OCI-LY7 (cell line): ENCODE data around the gene CSTPP1. TPM values are rescaled to one million over a fixed set of nuclear protein-coding genes. Genes with fewer than 3 reads are reported as not detected.

Experiments
- BruUV-seq: library from RNA; stranded (reverse); fragments of 400-500 nt; replicated peaks from 2 replicates; lab custom pipeline; 2021; lab: Mats Ljungman, UMichigan
- CTCF ChIA-PET: fragments of 300-600 bp; sonication (Branson Sonifier 250); formaldehyde crosslinking; loops from one replicate; lab custom pipeline; 2022; ENCODE audit warnings: antibody characterized with exemption; ENCODE audit not compliant: unreplicated experiment; lab: Charles Lee
- POLR2A ChIA-PET: fragments of 300-600 bp; sonication (Branson Sonifier 250); formaldehyde crosslinking; loops from one replicate; lab custom pipeline; 2022; ENCODE audit warnings: antibody characterized with exemption; lab: Charles Lee
- DNase-seq: peaks from one replicate; pipeline ENCODE4 v3.0.0-alpha.2; 2015; ENCODE audit warnings: low spot score
- H2AFZ ChIP-seq: fragments of 200-600 bp; sonication (generic), shearing (Covaris generic); 2 replicates; pipeline ENCODE4 v1.6.1; 2014; ENCODE audit warnings: mild to moderate bottlenecking, antibody characterized with exemption, low read length, moderate library complexity
- H3K27ac ChIP-seq: fragments of 200-600 bp; sonication (generic); 2 replicates; pipeline ENCODE4 v1.5.1; 2014; ENCODE audit warnings: mixed run types, low read depth, mild to moderate bottlenecking, moderate library complexity, low read length, inconsistent platforms; ENCODE audit not compliant: poor library complexity, severe bottlenecking
- H3K36me3 ChIP-seq: fragments of 200-600 bp; sonication (generic); 2 replicates; pipeline ENCODE4 v1.6.1; 2014; ENCODE audit warnings: mild to moderate bottlenecking, antibody characterized with exemption, low read length, moderate library complexity, mixed read lengths; ENCODE audit not compliant: insufficient read depth
- H3K4me1 ChIP-seq: fragments of 200-600 bp; sonication (generic); 2 replicates; pipeline ENCODE4 v1.5.1; 2014; ENCODE audit warnings: mild to moderate bottlenecking, low read length; ENCODE audit not compliant: insufficient read depth, poor library complexity, severe bottlenecking
- H3K4me2 ChIP-seq: fragments of 200-600 bp; sonication (generic); 2 replicates; pipeline ENCODE4 v1.6.1; 2014; ENCODE audit warnings: mild to moderate bottlenecking, low read length
- H3K4me3 ChIP-seq: fragments of 200-600 bp; sonication (generic); 2 replicates; pipeline ENCODE4 v1.5.1; 2014; ENCODE audit warnings: mild to moderate bottlenecking, low read depth, low read length; ENCODE audit not compliant: poor library complexity, severe bottlenecking
- H3K79me2 ChIP-seq: fragments of 200-600 bp; sonication (generic); 2 replicates; pipeline ENCODE4 v1.6.1; 2016; ENCODE audit warnings: low read depth, mild to moderate bottlenecking, low read length, moderate library complexity, mixed read lengths; ENCODE audit not compliant: insufficient read depth
- H3K9me2 ChIP-seq: fragments of 200-600 bp; sonication (generic); 2 replicates; pipeline ENCODE4 v1.6.1; 2016; ENCODE audit warnings: mild to moderate bottlenecking, low read length, mixed read lengths; ENCODE audit not compliant: insufficient read depth
- H3K9me3 ChIP-seq: fragments of 200-600 bp; sonication (generic); 2 replicates; pipeline ENCODE4 v1.6.1; 2014; ENCODE audit warnings: mild to moderate bottlenecking, mixed run types, low read length, mixed read lengths
- H4K20me1 ChIP-seq: fragments of 200-600 bp; sonication (generic); 2 replicates; pipeline ENCODE4 v1.6.1; 2014; ENCODE audit warnings: mild to moderate bottlenecking, antibody characterized with exemption, low read length, moderate library complexity, mixed read lengths; ENCODE audit not compliant: insufficient read depth
- EZH2phosphoT487 ChIP-seq: fragments of 200-600 bp; sonication (generic); IDR thresholded peaks from 2 replicates; pipeline ENCODE4 v1.6.1; 2018; ENCODE audit warnings: low read depth, borderline replicate concordance, mild to moderate bottlenecking, mixed run types, antibody characterized with exemption, low read length, moderate library complexity, mixed read lengths
- intact Hi-C: fragments of 100-400 bp; cut with micrococcal nuclease; formaldehyde crosslinking; loops from one replicate; pipeline ENCODE4 v1.10.0; 2022; ENCODE audit not compliant: unreplicated experiment
- total RNA-seq, 2 experiments: library from RNA; depleted of rRNA in 1 of 2; stranded (reverse); fragments of >200 nt in 1 of 2; shearing (Covaris generic) in 1 of 2; gene quantifications; 2 replicates each; pipeline ENCODE4 v1.2.3, GENCODE V29; 2014 to 2022
- TF ChIP-seq, protein P1 (sequence below): fragments of 200-600 bp; sonication (generic); conservative IDR thresholded peaks from 2 replicates; pipeline ENCODE4 v1.5.1; 2014; ENCODE audit warnings: mild to moderate bottlenecking, antibody characterized with exemption, low read length, moderate library complexity, mixed read lengths

The CSTPP1 gene
- total RNA-seq, 2 experiments from 2014 or later = 39.6 to 43.1 TPM

DNA sequence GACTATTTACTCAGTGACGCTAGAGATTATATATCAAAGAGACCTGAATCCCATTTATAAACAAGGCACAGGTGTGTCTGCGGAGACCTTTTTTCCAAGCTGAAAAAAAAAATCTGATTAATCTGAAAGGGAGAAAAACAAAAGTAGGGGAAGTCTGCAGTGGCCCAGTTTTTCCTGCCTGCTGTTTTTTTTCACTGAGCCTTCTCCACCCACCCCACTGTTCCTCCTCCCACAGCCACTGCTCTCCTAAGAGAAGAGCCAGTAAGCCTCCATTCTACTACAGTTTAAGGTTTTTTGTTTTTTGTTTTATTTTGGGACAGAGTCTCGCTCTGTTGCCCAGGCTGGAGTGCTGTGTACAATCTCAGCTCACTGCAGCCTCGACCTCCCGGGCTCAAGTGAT, 221.7 kb downstream of the CSTPP1 start:
- CTCF ChIA-PET = no interaction called here
- POLR2A ChIA-PET = interaction anchor here (0.7 kb wide), 1 partner anchor 36 kb away, joined by 3 read pairs; no protein-coding TSS in a partner anchor
- peak overlapping the region; percentile 28 for H3K27ac ChIP-seq

DNA sequence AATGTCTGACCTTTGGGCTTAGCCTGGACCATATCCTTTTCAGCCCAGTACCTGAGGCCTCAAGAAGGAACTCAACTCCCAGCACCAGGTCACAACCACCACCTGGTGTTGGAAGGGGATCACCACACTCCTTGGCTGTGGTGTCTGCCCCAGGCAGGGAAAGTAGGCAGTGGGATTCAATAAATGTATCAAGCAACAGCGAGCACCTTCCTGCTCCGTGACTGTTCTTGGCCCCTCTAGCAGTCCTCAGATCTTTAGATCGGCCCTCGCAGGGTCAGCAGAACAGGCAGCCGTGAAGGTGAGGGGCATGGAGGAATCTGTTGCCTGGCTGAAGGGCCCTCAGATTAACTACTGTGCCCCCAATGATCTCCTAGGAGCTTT, 224.2 kb downstream of the CSTPP1 start:
- ChIA-PET POLR2A (no interaction called here), CTCF (no interaction called here)
- no peak overlapping the region for H2AFZ ChIP-seq
- intact Hi-C loops = loop anchor here (1.0 kb wide), 1 partner anchor 271 kb away; no protein-coding TSS in a partner anchor
- peaks cover 72% of the 10 kb centered on the region for H3K36me3 ChIP-seq
- H3K4me1 ChIP-seq = peaks cover 36% of the 10 kb centered on the region
- no peak overlapping the region for H3K4me3 ChIP-seq
- no peaks in the 10 kb centered on the region for H3K9me3 ChIP-seq
- H3K27ac ChIP-seq = peak overlapping the region; percentile 44
- H3K9me2 ChIP-seq = no peaks in the 10 kb centered on the region
- BruUV-seq = no TSS peak
- no peak overlapping the region for H3K4me2 ChIP-seq
- H4K20me1 ChIP-seq = no peaks in the 10 kb centered on the region
- TF ChIP-seq, protein P1, sequence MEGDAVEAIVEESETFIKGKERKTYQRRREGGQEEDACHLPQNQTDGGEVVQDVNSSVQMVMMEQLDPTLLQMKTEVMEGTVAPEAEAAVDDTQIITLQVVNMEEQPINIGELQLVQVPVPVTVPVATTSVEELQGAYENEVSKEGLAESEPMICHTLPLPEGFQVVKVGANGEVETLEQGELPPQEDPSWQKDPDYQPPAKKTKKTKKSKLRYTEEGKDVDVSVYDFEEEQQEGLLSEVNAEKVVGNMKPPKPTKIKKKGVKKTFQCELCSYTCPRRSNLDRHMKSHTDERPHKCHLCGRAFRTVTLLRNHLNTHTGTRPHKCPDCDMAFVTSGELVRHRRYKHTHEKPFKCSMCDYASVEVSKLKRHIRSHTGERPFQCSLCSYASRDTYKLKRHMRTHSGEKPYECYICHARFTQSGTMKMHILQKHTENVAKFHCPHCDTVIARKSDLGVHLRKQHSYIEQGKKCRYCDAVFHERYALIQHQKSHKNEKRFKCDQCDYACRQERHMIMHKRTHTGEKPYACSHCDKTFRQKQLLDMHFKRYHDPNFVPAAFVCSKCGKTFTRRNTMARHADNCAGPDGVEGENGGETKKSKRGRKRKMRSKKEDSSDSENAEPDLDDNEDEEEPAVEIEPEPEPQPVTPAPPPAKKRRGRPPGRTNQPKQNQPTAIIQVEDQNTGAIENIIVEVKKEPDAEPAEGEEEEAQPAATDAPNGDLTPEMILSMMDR = no peak
- no peak for TF ChIP-seq EZH2phosphoT487
- DNase-seq = no peak
- H3K79me2 ChIP-seq = no peaks in the 10 kb centered on the region

More for the DNA sequence above, 221.7 kb downstream of the CSTPP1 start:
- Histone ChIP-seq H4K20me1 (no peaks in the 10 kb centered on the region), H3K36me3 (peaks cover 47% of the 10 kb centered on the region), H3K9me2 (no peaks in the 10 kb centered on the region), H3K4me3 (no peak overlapping the region), H2AFZ (no peak overlapping the region), H3K79me2 (no peaks in the 10 kb centered on the region), H3K4me1 (peaks cover 61% of the 10 kb centered on the region), H3K4me2 (no peak overlapping the region), H3K9me3 (no peaks in the 10 kb centered on the region)
- no TSS peak for BruUV-seq
- TF ChIP-seq, protein P1 = no peak
- no peak for TF ChIP-seq EZH2phosphoT487
- DNase-seq = no peak
- intact Hi-C loops = no loop called here

DNA sequence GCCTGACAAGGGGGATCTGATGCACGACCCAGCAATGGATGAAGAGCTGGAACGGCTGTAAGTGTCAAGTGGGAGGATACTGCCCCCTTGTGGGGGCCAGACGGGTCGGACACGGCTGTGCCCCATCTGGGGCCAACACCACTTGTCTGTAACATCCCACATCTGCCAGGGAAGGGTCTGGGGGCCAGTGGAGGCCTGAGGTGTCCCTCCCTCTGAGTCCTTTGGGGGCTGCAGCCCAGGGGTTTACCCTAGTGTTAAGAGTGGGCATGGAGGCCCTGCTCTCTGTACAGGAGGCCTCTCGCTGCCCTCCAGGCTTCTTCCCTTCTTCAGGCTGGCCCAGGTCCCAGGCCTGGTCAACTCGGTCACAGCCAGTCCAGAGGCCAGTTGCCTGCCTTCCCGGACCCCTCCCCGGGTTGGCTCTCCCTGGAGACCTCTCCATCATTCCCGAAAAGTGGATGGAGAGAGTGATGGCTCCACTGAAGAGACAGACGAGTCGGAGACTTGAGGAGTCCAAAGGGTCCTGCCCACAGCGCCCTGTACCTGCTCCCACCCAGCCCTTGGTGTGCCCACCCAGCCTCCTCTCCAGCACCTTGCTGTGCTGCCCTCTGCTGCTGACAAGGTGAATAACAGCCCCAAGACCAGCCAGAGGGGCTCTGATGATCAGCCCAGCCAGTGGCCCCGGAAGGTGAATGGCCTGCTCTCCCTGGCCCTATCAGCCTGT, 224.7 kb downstream of the CSTPP1 start:
- Histone ChIP-seq H3K27ac (peak overlapping the region; percentile 44), H2AFZ (no peak overlapping the region), H3K9me2 (no peaks in the 10 kb centered on the region), H4K20me1 (no peaks in the 10 kb centered on the region), H3K79me2 (no peaks in the 10 kb centered on the region), H3K4me2 (no peak overlapping the region), H3K9me3 (no peaks in the 10 kb centered on the region), H3K4me1 (peaks cover 31% of the 10 kb centered on the region), H3K36me3 (peaks cover 77% of the 10 kb centered on the region), H3K4me3 (no peak overlapping the region)
- intact Hi-C loops = loop anchor here (1.0 kb wide), 1 partner anchor 272 kb away; no protein-coding TSS in a partner anchor
- peak; percentile 89 for DNase-seq
- ChIA-PET POLR2A (no interaction called here), CTCF (no interaction called here)
- TF ChIP-seq, protein P1 = peak; percentile 81
- TF ChIP-seq EZH2phosphoT487 = no peak
- BruUV-seq = no TSS peak
